HUES6 (cell line): Measurements from ENCODE around the gene BMF.

ENCODE experiments used
- H3K27ac ChIP-seq: 2 replicates; pipeline ENCODE4 v1.7.0; 2013; ENCODE audit warnings: low read depth, mild to moderate bottlenecking, low read length, inconsistent platforms
- H3K27me3 ChIP-seq: 2 replicates; pipeline ENCODE4 v1.6.1; 2013; ENCODE audit warnings: low read length; ENCODE audit not compliant: control insufficient read depth, insufficient read depth
- H3K36me3 ChIP-seq: 2 replicates; pipeline ENCODE4 v1.6.1; 2013; ENCODE audit warnings: low read length; ENCODE audit not compliant: control insufficient read depth, insufficient read depth
- H3K4me1 ChIP-seq: 2 replicates; pipeline ENCODE4 v1.6.1; 2013; ENCODE audit warnings: low read length; ENCODE audit not compliant: control insufficient read depth, insufficient read depth
- H3K4me3 ChIP-seq: 2 replicates; pipeline ENCODE4 v1.5.1; 2013; ENCODE audit warnings: low read depth, low read length
- H3K9ac ChIP-seq: one replicate; pipeline ENCODE4 v1.6.1; 2013; ENCODE audit warnings: mild to moderate bottlenecking, low read length
- H3K9me3 ChIP-seq: 2 replicates; pipeline ENCODE4 v1.6.1; 2013; ENCODE audit warnings: low read depth, low read length; ENCODE audit not compliant: control insufficient read depth, insufficient read depth

The BMF gene

GRCh38 chr15:40060236-40060961 lies 48.3 kb downstream of the BMF start:
- H3K36me3 ChIP-seq: no peaks in the 10 kb centered on the region
- H3K27ac ChIP-seq: no peak overlapping the region
- H3K4me3 ChIP-seq: no peak overlapping the region
- H3K9me3 ChIP-seq: no peaks in the 10 kb centered on the region
- peaks cover 26% of the 10 kb centered on the region for H3K4me1 ChIP-seq
- no peaks in the 10 kb centered on the region for H3K27me3 ChIP-seq
- no peak overlapping the region for H3K9ac ChIP-seq

GRCh38 chr15:40059821-40060220 lies 48.9 kb downstream of the BMF start:
- no peaks in the 10 kb centered on the region for H3K36me3 ChIP-seq
- peaks cover 28% of the 10 kb centered on the region for H3K4me1 ChIP-seq
- H3K27me3 ChIP-seq: no peaks in the 10 kb centered on the region
- H3K9me3 ChIP-seq: no peaks in the 10 kb centered on the region
- no peak overlapping the region for H3K9ac ChIP-seq
- H3K4me3 ChIP-seq: no peak overlapping the region
- H3K27ac ChIP-seq: no peak overlapping the region

- no peaks in the 10 kb centered on the region for H3K9me3 ChIP-seq
- H3K27ac ChIP-seq: no peak overlapping the region
- no peak overlapping the region for H3K9ac ChIP-seq
- H3K36me3 ChIP-seq: no peaks in the 10 kb centered on the region
- H3K27me3 ChIP-seq: no peaks in the 10 kb centered on the region
- H3K4me1 ChIP-seq: peaks cover 20% of the 10 kb centered on the region
- no peak overlapping the region for H3K4me3 ChIP-seq
Observed at GRCh38 chr15:40058476-40059140, 50.1 kb downstream of the BMF start.

- Histone ChIP-seq H3K9me3 (no peaks in the 10 kb centered on the region), H3K27me3 (no peaks in the 10 kb centered on the region), H3K27ac (no peak overlapping the region), H3K4me3 (no peak overlapping the region), H3K36me3 (no peaks in the 10 kb centered on the region), H3K9ac (no peak overlapping the region), H3K4me1 (peaks cover 24% of the 10 kb centered on the region)
Observed at GRCh38 chr15:40055576-40056293, 52.9 kb downstream of the BMF start.

- Histone ChIP-seq H3K4me1 (peaks cover 25% of the 10 kb centered on the region), H3K27me3 (no peaks in the 10 kb centered on the region), H3K27ac (no peak overlapping the region), H3K4me3 (no peak overlapping the region), H3K9ac (no peak overlapping the region), H3K9me3 (no peaks in the 10 kb centered on the region), H3K36me3 (no peaks in the 10 kb centered on the region)
Observed at GRCh38 chr15:40054855-40055575, 53.7 kb downstream of the BMF start.

GRCh38 chr15:40054605-40054854 lies 54.1 kb downstream of the BMF start:
- Histone ChIP-seq H3K27ac (no peak overlapping the region), H3K4me3 (no peak overlapping the region), H3K36me3 (no peaks in the 10 kb centered on the region), H3K9ac (no peak overlapping the region), H3K4me1 (peaks cover 25% of the 10 kb centered on the region), H3K27me3 (no peaks in the 10 kb centered on the region), H3K9me3 (no peaks in the 10 kb centered on the region)

- no peaks in the 10 kb centered on the region for H3K9me3 ChIP-seq
- no peaks in the 10 kb centered on the region for H3K36me3 ChIP-seq
- H3K4me1 ChIP-seq: peaks cover 25% of the 10 kb centered on the region
- H3K27ac ChIP-seq: no peak overlapping the region
- no peak overlapping the region for H3K4me3 ChIP-seq
- H3K27me3 ChIP-seq: no peaks in the 10 kb centered on the region
- H3K9ac ChIP-seq: no peak overlapping the region
Observed at GRCh38 chr15:40053831-40054604, 54.7 kb downstream of the BMF start.

- peaks cover 27% of the 10 kb centered on the region for H3K4me1 ChIP-seq
- no peak overlapping the region for H3K27ac ChIP-seq
- H3K9me3 ChIP-seq: no peaks in the 10 kb centered on the region
- H3K36me3 ChIP-seq: no peaks in the 10 kb centered on the region
- H3K4me3 ChIP-seq: no peak overlapping the region
- no peak overlapping the region for H3K9ac ChIP-seq
- H3K27me3 ChIP-seq: no peaks in the 10 kb centered on the region
Observed at GRCh38 chr15:40053079-40053830, 55.4 kb downstream of the BMF start.

- H3K36me3 ChIP-seq: no peaks in the 10 kb centered on the region
- peaks cover 33% of the 10 kb centered on the region for H3K4me1 ChIP-seq
- no peaks in the 10 kb centered on the region for H3K9me3 ChIP-seq
- no peaks in the 10 kb centered on the region for H3K27me3 ChIP-seq
- no peak overlapping the region for H3K4me3 ChIP-seq
- no peak overlapping the region for H3K27ac ChIP-seq
- no peak overlapping the region for H3K9ac ChIP-seq
Observed at GRCh38 chr15:40052604-40053003, 56.1 kb downstream of the BMF start.
